Amniotic stem cell (primary cell): ENCODE measurements around the gene NFE2L3.
A peak's percentile ranks its signal among the peaks of the same experiment; 100 is the strongest.

Source experiments
- DNase-seq: peaks from one replicate; lab custom pipeline; 2025; lab: John Stamatoyannopoulos, UW

Gene NFE2L3

GRCh38 chr7:26199301-26200037 is 47.5 kb downstream of the NFE2L3 start:
- DNase-seq: no peak

GRCh38 chr7:26200038-26200443 is 48.0 kb downstream of the NFE2L3 start:
- DNase-seq: peak; percentile 32

DNA sequence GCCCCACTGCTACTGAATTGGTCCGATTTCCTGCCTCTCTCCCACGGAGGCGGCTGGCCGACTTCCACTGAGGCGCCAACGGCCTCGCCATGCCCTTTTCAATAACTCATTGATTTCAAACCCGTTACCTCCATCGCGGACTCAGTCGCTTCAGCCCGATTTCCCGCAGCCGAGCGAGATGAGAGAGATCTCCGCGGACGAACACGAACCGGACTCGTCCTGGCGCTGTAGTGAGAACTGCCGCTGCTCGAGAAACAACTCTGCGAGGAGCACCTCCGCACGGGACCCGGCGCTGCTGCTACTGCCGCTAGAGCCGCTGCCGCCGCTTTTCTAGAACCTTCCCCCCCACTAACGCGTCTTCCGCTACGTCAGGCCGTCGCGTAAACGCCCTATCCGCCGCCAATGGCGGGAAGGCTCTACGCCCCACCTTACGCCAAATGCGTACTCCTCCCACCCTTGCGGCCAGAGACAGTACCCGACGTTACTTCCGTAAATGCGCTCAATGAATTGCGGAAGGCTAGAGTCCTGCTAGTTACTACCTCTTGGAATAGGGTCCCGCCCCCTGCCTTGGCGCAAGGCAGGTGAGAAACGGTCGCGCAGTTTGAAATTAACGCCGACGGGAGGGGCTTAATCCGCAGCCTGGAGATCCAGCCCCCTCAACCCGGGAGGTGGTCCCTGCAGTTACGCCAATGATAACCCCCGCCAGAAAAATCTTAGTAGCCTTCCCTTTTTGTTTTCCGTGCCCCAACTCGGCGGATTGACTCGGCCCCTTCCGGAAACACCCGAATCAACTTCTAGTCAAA is 48.6 kb downstream of the NFE2L3 start, which contains the start of gene HNRNPA2B1:
TSS of gene HNRNPA2B1 (minus strand) at position 303 of the 803 bp plus-strand sequence. CDS start at position 134, 169 bp downstream.
- DNase-seq: peak; percentile 95

GRCh38 chr7:26201247-26202018 is 49.4 kb downstream of the NFE2L3 start, which contains the start of gene CBX3:
Gene CBX3 (plus strand): TSS chr7:26201745. CDS start chr7:26202999, 1,254 bp downstream.
- DNase-seq: peak; percentile 94

DNA sequence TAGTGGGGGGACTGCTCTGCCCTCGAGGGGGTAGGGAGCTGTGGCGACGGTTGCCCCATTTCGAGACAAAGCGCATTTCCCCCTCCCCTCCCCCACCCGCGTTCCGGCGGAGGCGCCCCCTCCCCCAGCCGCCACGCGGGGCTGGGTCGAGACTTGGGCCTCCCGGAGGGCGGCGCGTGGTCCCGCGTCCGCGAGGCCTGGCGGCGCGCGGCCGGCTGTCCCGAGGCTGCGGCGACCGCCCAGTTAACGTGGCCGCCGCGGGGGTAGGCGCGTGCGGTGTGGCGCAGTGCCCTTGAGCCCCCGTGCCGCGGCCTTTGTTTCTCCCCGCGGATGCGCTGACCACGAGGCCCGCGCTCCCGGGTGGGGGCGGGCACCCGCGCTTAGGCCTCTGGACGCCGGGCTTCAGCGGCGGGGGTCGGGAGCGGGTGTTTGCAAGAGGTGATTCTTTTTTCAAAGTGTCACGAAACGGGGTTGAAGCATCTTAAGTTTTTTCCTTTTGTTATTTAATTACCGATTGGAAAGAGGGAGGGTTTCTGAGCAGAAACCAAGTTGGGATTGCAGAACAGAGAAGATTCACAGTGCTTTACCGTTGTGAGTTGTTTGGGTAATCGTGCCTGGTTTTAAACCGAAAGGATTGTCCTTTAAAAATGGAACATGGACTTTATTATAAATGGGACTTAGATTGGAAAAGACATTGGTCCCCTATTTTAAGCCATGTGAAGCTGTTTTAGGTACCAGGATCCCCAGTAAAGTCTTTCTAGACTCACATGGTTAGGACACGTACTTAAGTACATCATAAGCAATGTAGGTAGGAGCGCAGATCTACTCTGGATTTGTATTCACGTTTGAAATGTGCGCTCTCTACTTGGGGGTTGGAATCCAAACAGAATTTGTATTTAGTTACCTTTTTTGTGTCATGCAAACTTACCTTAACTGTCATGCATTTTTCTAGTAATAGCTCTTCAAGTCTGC is 50.3 kb downstream of the NFE2L3 start:
- no peak for DNase-seq

DNA sequence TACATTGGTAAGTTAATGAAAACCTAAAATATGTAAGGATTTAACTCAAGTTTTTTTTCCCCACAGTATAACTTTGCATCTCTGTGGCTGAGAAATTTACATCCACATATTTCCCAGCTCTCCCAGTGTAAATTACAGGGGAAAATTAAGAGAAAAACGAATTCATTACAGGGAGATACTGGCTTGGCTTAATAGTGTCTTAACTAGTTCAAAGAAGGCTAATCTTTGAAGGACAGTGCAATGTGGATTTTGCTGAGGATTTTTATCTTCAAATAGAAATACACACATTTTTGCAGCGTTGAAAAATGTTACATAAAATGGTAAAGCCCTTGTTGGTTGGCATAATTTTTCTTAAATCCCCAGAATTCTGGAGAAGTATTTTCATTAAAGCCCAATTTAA is 51.0 kb downstream of the NFE2L3 start:
- DNase-seq: no peak

GRCh38 chr7:26208040-26208439 is 56.0 kb downstream of the NFE2L3 start:
- DNase-seq: no peak

- DNase-seq: no peak
These were observed 61.1 kb downstream of the NFE2L3 start for GRCh38 chr7:26212921-26213718.

DNA sequence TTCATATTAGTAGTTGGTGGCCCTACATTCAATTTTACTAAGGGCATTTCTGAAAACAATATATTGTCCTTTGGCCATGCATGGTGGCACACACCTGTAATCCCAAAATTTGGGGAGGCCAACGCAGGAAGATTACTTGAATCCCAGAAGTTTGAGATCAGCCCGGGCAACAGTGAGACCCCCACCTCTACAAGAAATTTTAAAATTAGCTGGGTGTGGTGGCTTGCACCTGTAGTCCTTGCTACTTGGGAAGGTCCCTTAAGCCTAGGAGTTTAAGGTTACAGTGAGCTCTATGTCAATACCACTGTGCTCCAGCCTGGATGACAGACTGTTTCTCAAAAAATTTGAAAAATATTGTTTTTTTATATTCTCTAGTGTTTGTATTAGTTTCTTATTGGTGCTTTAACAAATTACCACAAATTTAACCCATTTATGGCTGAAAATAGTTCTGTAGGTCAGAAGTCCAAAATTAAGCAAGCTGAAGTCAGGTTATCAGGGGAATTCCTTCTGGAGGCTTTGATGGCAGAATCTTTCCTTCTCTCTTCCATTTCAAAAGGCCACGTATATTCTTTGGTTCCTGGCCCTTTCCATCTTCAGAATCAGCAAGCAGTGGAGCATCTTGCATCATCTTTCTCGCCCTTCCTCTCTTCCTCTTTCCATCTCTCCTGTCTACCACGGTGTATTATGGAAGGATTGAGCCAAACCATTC is 62.0 kb downstream of the NFE2L3 start:
- no peak for DNase-seq

GRCh38 chr7:26216049-26216448 is 64.1 kb downstream of the NFE2L3 start:
- DNase-seq: no peak

GRCh38 chr7:26224359-26224758 is 72.4 kb downstream of the NFE2L3 start:
- DNase-seq: no peak

DNA sequence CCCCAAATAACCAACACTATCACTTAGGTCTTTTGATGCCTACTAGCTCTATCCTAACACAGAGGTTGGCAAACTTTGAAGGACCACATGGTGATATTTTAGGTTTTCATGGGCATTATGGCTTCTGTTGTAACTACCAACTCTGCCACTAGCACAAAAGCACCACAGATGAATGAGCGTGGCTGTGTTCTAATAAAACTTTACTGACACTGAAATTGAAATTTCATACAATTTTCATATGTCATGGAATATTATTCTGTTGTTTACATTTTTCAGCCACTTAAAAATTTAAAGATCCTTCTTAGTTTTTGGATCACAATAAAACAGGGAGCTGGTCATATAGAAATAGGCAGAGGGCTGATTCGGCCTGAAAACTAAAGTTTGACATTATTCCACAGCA is 76.0 kb downstream of the NFE2L3 start:
- DNase-seq: no peak

DNA sequence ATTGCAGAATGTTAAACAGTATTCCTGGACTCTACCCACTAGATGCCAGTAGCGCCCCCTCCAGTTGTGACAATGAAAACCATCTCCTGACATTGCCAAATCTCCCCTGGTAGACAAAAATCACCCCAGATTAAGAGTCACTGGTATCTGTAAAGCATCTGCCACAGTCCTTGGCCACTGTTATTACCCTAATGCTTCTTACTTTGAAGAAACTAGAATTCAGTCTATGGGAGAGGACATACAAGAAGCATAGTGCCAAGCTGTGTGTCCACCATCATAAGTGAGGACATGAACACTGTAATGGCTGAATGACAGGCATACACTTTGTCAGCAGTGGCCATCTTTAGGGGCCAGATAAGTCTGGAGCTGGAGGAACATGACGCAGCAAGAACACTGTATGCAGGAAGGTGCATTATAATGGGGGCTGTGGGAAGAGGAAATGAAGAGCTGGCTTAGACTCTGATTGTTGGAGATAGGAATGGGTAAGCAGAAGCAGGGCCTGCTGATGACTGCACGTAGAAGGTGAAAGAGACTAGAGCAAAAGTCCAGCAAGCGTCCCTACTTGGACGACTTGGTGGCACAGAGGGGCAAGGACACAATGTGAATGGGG is 82.0 kb downstream of the NFE2L3 start:
- no peak for DNase-seq
